Mesothelial cell of epicardium (in vitro differentiated cells): ENCODE measurements around the gene SGPP1. TPM values are rescaled to one million over a fixed set of nuclear protein-coding genes. Genes with fewer than 3 reads are reported as not detected.
"Not testable (repeated sequence)": the region's sequence is repeated elsewhere in the genome, so short reads cannot be mapped to it uniquely, and the experiment has no call there.

Experiments
- DNase-seq, 2 experiments: peaks; one replicate each; pipeline ENCODE4 v3.0.0; 2021; ENCODE audit warnings: low spot score in 2 of 2; ENCODE audit not compliant: unreplicated experiment in 2 of 2
- H3K27ac Mint-ChIP-seq: 2 replicates; pipeline ENCODE4 v1.8.0; 2021; ENCODE audit warnings: mixed read lengths
- H3K27me3 Mint-ChIP-seq: 2 replicates; pipeline ENCODE4 v1.8.0; 2021; ENCODE audit warnings: low read depth, mixed read lengths
- H3K36me3 Mint-ChIP-seq: 2 replicates; pipeline ENCODE4 v1.8.0; 2021; ENCODE audit warnings: mixed read lengths
- H3K4me1 Mint-ChIP-seq: 2 replicates; pipeline ENCODE4 v1.8.0; 2021; ENCODE audit warnings: mixed read lengths
- H3K4me3 Mint-ChIP-seq: 2 replicates; pipeline ENCODE4 v1.8.0; 2021; ENCODE audit warnings: mild to moderate bottlenecking, moderate library complexity, mixed read lengths
- H3K9me3 Mint-ChIP-seq: 2 replicates; pipeline ENCODE4 v1.8.0; 2021; ENCODE audit warnings: mixed read lengths
- total RNA-seq: library from RNA; stranded (reverse); gene quantifications from 3 replicates; pipeline ENCODE4 v1.2.1, GENCODE V29; 2021
- TF ChIP-seq, protein P1 (sequence below): fragments of 200-600 bp; sonication (generic); IDR thresholded peaks from one replicate; pipeline ENCODE4 v1.5.0; 2021; ENCODE audit warnings: antibody characterized with exemption; ENCODE audit not compliant: unreplicated experiment

The SGPP1 gene
- total RNA-seq, 1 donor from 2014 or later, result 15.8 TPM

DNA sequence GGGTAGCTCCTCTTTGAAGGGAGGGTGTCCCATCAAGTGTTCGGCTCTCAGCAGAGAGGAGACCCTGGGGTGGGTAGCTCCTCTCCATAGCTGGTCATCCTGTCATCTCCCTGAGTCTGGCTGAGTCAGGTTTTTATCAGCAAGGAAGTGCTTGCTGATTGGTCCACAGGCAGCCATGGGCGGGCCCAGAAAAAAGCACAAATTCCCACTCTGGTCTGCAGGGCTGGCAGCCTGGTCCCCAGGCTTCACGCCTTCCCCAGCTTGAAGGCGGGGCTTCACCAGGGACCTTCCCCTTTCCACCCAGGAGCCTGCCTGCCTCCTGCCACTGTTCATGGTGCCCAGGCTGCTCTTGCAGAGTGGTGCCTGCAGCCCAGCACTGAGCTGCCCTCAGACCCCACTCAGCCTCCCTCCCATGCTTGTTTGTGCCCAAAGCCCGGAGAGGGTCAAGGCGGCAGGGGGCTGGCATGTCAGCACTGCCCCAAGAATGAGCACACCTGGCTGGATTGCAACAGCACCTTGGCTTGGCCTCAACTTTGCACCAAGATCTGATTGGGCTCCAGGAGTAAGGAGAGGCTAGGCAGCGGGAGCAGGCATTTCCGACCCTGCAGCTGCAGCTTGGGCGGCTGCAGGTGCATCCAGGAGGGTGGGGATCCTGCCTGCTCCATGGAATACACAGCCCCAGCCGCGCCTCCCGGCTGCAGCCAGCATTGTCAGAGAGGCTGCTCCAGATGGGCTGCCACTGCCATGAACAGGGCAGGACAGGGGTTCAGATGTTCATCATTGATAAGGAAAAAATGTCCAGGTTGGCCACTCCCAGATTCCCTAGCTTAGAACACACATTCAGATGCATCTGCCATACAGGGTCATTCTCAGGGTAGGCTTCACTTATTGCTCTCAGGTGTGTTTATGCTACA lies 64.2 kb downstream of the SGPP1 start:
- Mint-ChIP-seq H3K4me1 (peaks cover 18% of the 10 kb centered on the region), H3K27ac (no peak overlapping the region), H3K4me3 (no peak overlapping the region), H3K36me3 (peaks cover 2% of the 10 kb centered on the region), H3K27me3 (no peaks in the 10 kb centered on the region), H3K9me3 (no peaks in the 10 kb centered on the region)
- TF ChIP-seq, protein P1, sequence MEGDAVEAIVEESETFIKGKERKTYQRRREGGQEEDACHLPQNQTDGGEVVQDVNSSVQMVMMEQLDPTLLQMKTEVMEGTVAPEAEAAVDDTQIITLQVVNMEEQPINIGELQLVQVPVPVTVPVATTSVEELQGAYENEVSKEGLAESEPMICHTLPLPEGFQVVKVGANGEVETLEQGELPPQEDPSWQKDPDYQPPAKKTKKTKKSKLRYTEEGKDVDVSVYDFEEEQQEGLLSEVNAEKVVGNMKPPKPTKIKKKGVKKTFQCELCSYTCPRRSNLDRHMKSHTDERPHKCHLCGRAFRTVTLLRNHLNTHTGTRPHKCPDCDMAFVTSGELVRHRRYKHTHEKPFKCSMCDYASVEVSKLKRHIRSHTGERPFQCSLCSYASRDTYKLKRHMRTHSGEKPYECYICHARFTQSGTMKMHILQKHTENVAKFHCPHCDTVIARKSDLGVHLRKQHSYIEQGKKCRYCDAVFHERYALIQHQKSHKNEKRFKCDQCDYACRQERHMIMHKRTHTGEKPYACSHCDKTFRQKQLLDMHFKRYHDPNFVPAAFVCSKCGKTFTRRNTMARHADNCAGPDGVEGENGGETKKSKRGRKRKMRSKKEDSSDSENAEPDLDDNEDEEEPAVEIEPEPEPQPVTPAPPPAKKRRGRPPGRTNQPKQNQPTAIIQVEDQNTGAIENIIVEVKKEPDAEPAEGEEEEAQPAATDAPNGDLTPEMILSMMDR, result no peak
- DNase-seq, result no peak

DNA sequence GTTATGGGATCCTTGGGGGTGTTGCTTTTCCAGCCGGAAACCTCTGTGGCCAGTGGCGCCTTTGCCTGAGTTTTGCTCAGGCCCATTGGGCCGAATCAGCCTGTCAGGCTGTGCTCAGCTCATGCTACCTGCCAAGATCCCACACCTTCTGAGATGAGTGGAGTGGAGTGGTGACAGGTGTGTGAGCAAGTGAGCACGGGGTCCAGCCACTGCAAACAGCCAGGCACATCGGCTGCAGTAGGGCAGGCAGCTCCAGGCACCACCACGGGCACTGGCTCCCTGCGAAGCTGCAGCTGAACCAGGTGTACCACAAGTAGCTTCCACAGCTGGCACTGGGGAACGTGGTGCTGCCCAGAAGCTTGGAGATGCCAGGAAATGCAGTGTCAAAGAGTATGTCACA lies 65.1 kb downstream of the SGPP1 start:
- TF ChIP-seq, protein P1, result no peak
- Mint-ChIP-seq H3K4me3 (no peak overlapping the region), H3K9me3 (no peaks in the 10 kb centered on the region), H3K36me3 (peaks cover 2% of the 10 kb centered on the region), H3K27ac (no peak overlapping the region), H3K4me1 (peaks cover 18% of the 10 kb centered on the region), H3K27me3 (no peaks in the 10 kb centered on the region)
- no peak for DNase-seq

DNA sequence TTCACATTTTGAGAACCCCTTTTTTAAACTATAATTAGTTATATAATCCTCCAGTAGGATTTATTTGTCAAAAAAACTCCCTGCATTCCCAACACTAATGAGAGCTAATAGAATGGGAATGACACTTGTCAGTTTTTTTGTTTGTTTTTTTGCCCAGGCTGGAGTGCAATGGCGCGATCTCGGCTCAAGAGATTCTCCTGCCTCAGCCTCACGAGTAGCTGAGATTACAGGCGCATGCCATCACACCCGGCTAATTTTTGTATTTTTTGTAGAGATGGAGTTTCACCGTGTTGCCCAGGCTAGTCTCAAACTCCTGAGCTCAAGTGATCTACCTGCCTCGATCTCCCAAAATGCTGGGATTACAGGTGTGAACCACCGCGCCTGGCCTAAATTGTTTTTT lies 66.0 kb downstream of the SGPP1 start:
- H3K27ac Mint-ChIP-seq, DNase-seq, H3K27me3 Mint-ChIP-seq, H3K9me3 Mint-ChIP-seq, H3K4me3 Mint-ChIP-seq, H3K36me3 Mint-ChIP-seq: not testable (repeated sequence)
- H3K4me1 Mint-ChIP-seq, result peaks cover 22% of the 10 kb centered on the region

DNA sequence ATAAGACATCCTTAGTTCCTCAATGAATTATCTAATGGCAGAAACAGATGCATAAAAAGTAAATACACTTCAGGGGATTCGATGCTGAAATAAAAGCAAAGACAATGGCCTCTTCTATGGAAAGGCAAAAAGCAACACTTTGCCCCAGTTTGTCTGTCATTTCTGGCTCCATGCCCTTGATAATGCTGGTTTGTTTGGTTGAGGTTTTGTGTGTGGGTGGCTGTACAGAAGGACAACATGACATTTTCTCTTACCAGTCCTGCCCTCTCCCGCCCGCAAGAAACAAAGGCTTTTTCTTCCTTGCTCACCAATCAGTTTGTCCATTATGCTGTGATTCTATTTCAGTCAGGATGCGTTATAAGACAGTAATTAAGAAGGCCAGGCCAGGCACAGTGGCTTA lies 68.1 kb downstream of the SGPP1 start:
- no peaks in the 10 kb centered on the region for H3K9me3 Mint-ChIP-seq
- no peak for DNase-seq
- TF ChIP-seq, protein P1, result no peak
- H3K27ac Mint-ChIP-seq, result peak overlapping the region; percentile 37
- no peak overlapping the region for H3K4me3 Mint-ChIP-seq
- peaks cover 30% of the 10 kb centered on the region for H3K4me1 Mint-ChIP-seq
- peaks cover 2% of the 10 kb centered on the region for H3K36me3 Mint-ChIP-seq
- H3K27me3 Mint-ChIP-seq, result no peaks in the 10 kb centered on the region

DNA sequence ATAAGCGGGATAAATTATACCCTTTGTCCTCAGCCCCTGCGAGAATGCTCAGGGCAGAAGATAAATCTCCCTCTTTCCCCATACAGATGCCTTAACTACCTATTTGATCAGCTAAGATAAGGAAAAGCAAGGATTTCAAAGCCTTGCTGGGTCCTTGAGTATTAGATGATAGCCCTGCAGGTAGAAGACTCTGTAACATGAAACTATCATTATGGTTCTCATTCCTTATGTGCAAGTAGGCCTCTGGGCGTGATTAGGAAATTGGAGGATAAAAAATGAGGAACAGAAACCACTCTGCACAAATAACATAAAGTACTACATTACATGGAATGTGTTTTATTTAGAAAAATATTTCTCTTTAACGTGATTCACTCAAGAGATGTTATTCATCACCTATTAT lies 71.7 kb downstream of the SGPP1 start:
- Mint-ChIP-seq H3K4me3 (no peak overlapping the region), H3K27me3 (no peaks in the 10 kb centered on the region), H3K4me1 (peaks cover 24% of the 10 kb centered on the region), H3K36me3 (peaks cover 8% of the 10 kb centered on the region), H3K27ac (peak overlapping the region; percentile 93), H3K9me3 (no peaks in the 10 kb centered on the region)
- TF ChIP-seq, protein P1, result no peak
- DNase-seq, result no peak

DNA sequence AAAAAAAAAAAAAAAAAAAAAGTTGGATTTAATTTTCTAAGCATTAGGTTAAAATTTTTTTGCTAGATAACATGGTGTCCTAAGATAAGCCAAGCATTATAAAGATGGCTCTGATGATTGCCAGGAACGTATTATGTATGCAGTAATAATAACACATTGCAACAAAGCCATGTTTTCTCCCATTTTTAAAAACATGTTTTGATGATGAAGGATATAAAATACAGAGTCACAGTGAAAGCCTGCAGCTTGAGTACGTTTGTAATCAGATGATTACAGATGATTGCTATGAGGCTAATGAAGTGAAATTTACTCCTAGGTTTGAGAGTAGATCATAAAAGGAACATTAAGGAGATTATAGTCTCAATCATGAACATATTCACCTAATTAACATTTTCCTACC lies 72.9 kb downstream of the SGPP1 start:
- Mint-ChIP-seq H3K27me3 (no peaks in the 10 kb centered on the region), H3K9me3 (no peaks in the 10 kb centered on the region), H3K36me3 (peaks cover 8% of the 10 kb centered on the region), H3K27ac (peak overlapping the region; percentile 36), H3K4me3 (no peak overlapping the region), H3K4me1 (peaks cover 28% of the 10 kb centered on the region)
- TF ChIP-seq, protein P1, result no peak
- DNase-seq, result no peak
